HPDE6-E6E7 (cell line): ENCODE measurements around the gene SARDH.

Experiments used
- DNase-seq: peaks from one replicate; pipeline ENCODE4 v3.0.0; 2011; ENCODE audit warnings: missing footprints; ENCODE audit errors: extremely low spot score

The SARDH gene

DNA sequence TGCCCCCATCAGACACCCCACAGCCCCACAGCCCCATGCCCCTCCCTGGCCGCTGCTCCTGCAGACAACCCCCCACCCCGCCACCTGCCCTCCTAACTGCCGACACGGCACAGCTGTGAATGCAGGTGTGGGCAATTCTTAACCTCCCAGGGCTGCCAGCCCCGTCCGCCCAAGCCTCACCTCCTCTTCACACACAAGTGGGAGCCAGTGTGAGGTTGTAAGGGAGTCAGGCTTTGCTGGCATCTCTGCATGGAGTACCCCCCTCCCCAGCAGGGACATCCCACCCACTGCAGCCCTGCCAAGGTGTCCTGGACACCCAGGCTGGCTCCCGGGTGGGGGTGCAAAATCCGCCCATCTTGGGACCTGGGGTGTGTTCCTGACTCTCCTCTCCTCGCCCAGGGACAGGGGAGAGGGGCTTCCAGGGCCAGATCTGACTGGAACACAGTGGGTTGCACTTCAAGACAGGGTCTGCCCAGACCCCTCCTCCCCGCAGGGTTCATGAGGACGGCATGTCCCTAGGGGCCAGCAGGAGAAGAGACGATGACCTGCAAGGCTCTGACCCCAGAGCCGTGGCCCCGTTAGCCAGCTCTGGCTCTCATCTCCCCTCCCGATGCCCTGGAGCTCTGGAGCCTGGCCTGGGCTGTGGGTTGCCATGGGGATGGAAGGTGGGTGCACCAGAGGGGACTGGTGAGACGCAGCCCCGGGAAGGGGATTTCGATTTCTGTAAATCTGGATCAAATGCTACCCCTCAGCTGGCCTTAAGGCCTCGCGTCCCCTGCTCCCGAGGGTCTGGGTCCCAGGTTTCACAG, 34.4 kb downstream of the SARDH start:
- no peak for DNase-seq

DNA sequence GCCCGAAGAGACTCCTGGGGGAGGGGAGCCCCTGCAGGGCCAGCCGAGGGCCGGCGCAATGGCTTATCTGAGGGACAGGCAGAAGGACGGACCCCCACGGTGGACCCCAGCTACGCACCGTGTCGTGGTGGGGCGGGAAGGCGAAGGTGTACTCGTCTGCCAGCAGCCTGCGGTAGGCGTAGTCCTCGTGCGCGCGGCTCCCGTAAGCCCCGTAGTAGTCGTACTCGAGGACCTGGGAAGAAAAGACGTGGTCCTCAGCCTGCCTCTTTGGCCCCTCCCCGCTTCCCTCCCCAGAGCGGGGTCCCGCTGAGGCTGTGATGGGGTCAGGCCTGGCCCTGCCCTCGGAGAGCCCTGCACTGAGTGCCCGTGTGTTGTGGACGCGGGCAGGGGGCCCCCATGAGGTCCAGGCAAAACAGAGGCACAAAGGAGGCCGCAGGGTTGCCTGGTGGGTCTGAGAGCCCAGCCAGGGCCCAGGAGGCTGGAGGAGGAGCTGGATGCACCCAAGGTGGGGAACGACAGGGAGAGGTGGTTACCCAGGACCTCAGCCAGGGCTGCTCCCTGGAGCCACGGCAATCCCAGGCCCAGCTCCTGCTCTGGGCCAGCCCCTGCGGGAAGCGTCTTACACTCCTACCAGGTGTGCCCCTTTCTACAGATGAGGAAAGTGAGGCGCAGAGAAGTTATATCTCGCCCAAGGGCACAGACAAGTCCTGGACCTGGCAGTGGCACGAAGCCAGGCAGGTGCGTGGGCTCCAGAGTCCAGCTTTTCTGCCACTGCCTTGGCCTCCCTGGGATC, 35.2 kb downstream of the SARDH start:
- no peak for DNase-seq

DNA sequence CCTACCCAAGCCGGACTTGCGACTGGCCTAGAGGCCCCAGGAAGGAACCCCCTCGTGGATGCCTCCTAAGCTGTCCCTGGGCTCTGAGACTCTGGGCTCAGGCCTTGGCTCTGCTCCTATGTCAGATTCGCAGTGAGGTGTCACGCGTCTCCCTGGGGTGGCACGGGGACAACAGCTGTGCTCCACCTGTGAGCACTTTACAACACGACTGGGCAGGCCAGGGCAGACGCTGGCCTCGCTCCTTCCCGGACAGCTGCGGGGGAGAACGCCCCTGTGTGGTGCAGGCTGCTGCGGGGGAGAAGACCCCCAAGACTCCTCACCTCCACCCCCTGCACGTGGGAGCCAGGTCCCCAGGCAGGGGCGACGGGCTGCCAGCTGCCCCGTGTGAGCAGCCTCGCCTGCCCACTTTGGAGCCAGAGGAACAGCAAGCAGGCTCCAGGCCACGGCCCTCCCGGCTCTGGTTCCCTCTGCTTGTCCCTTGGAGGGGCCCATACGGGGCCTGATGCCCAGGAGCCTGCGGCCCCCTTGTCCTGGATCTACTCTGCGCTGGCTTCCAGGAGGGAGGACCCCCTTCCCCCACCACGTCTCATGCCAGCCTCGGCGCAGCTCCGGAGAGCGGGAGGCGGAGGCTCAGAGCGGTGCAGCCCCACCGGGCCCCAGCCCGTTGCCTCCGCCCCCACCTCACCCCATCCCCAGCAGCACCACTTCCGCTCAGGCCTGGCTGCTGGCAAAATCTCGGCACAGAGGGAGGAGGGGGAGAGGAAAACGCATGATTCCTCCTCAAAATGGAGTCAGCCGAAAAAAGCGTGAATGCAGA, 36.0 kb downstream of the SARDH start:
- DNase-seq = no peak

DNA sequence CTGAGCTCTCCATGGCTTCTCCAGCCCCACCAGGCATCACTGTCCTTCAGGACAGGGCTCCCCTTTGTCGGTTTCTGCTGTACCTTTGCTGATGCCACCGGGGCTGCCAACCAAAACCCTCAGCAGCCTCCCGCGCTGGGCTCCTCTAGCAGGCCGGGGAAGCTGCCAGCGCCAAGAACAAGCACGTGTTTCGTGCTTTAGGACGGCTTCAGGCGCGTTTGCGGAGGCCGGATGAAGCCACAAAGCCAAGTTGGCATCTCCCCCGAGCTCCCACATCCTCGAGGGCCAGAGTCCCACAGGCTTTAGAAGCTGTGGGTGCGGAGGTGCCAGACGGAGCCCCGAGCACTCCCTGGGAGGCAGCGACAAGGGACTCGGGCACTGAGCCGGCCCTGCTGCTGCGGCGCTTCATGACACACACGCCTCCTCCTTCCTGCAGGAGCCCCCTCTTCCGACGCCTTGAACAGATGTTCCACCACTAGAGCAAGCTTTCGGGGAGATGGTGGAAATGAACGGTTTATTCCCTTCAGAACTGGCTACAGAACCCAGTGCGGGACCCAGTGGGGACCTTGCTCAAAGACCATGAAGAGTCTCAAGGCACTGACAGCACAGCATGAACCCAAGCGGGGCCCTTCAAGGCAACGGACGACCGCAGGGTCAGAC, 36.7 kb downstream of the SARDH start:
- no peak for DNase-seq

DNA sequence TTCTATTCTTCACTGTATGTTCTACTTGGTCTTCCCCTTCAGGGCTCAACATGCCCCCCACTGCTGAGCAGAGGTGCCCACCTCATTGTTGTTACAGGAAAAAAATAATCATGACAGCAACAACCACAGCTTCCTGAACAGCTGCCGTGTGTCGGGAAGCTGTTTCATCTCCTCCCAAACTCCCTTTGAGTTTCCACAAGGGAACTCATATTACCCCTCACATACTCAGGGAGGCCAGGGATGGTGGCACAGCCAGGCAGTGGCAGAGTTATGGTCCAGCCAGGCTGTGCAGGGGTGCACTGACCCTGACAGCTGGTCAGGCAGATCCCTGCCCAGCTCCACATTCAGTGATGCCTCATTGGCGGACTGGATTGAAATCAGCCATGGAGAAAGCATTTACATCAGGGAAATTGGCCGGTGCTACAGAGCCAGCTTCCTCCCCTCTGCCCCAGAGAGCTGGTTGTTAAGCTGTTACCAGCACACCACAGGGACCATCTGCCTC, 37.3 kb downstream of the SARDH start:
- no peak for DNase-seq

DNA sequence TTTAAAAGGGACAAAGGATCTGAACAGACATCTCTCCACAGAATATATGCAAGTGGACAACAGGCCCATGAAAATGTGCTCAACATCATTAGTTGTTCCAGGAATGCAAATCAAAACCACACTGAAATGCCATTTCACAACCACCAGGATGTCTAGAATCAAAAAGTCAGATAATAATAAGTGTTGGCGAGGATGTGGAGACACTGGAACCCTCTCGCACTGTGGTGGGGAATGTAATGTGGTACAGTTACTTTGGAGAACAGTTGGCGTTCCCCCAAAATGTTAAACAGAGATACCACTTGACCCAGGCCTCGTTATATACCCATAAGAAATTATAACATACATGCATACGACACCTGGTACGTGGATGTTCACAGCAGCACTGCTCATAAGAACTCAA, 38.6 kb downstream of the SARDH start:
- DNase-seq = no peak

DNA sequence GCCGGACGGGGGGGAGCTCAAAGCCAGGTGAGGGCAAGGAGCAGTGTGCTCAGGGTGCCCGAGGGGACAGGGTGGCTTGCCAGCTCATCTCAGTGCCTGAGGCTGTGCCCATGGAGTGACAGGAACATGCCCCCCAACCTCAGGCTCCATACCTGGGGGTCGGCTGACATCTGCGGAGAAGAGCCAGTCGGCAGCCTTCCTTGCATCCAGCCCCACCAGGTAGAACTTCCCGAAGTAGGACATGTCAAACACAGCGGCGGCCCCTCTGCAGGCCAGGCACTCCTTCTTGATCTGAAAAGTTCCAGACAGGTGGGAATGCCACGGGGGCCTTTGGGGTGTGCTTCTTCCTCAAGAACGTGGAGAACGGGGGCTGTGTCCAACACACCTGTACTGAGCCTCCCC, 42.1 kb downstream of the SARDH start:
- no peak for DNase-seq

DNA sequence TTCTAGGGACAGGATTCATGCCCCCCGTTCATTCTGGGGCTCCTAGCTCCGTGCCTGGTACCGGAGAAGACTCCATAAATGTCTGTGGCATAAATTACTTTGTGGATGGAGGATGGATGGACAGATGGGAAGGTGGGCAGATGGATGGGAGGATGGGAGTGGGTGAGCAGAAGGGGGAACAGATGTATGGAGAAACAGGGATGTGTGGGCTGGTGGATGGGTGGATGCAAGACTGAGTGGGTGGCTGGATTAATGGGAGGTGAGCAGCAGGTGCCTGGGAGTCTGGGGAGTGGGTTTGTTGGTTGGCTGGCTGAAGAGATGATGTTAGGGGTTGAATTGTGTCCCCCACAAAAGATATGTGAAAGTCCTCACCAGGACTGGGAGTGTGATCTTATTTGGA, 43.5 kb downstream of the SARDH start:
- no peak for DNase-seq

DNA sequence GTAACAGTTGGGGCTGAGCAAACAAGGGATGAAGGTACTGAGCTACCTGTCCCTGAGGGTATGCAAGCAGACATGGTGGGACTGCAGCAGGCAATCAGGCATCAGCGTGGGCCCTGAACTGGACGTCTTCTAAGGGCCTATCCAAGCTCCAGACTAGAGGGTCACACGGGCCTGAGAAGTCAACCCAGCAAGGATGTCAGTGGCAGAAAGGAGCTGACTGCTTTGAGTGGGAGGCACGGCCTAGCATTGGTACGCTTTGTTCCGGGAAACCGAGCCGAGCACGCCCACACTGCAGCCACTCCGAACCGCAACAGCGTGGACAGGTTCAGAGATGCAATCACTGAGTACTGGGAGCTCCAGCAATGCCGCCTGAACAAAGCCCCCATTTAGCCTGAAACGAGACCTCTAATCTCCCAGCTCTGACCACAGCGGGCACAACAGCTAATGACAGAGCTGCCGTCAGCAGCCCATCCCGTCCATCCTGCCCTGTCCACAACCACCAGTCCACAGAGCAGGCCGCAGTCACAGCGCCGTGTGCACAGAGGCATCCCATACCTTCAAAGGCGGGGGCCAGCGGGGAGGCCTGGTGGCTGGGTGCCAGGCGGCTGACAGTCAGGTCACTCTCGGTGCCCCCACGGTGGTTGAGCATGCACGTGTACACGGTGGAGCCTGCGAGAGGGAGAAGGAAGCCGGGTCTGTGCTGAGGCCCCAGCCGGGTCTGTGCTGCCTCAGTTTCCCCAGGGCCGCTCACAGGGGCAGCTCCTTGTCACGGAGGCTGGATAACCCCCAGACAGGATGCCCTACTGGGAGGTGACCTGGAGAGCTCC, 44.2 kb downstream of the SARDH start:
- no peak for DNase-seq

DNA sequence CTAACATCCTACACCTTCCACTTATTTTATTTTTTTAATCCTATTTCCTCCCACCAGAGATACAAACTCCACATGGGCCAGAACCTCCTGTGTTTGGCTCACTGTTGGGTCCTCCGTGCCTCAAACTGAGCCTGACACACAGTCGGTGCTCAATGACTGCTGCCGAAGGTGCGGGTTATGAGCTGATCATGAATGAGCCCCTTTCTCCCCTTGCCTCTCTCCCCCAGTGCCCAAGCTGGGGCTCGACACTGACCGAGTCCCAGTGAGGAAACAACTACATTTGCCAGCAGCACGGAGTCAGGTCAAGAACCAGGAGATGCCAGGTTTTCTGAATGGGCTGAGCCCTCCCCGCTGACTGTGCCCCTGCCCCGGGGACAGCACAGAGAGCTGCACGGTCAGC, 45.0 kb downstream of the SARDH start:
- DNase-seq = no peak

DNA sequence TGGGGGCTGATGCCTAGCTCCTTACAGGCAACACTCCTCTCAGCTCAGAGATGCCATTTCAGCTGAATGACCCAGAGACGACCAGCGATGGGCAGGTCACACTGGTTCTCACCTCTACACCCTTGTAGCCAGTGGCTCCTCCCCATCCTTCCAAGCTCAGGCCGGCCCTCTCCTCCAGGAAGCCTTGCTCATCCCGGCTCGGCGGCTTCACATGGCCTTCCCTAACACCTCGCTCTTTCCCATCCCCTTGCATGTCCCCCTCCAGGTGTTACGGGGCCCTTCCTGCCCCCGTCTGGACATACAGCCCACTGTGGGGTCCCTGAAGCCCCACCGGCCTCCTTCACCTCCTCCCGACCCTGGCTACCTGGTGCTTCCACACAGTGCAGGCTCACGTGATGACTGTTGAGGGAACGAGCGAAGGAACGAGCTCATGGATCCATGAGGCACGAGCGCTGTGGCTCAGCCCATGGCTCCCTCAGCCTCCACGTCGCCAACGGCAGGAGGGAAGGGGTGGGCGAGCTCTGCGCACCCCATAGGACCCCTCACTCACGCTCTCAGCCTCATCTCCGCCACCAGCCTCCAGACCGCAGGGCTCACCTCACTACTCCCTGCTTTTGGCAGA, 45.7 kb downstream of the SARDH start:
- DNase-seq = no peak

DNA sequence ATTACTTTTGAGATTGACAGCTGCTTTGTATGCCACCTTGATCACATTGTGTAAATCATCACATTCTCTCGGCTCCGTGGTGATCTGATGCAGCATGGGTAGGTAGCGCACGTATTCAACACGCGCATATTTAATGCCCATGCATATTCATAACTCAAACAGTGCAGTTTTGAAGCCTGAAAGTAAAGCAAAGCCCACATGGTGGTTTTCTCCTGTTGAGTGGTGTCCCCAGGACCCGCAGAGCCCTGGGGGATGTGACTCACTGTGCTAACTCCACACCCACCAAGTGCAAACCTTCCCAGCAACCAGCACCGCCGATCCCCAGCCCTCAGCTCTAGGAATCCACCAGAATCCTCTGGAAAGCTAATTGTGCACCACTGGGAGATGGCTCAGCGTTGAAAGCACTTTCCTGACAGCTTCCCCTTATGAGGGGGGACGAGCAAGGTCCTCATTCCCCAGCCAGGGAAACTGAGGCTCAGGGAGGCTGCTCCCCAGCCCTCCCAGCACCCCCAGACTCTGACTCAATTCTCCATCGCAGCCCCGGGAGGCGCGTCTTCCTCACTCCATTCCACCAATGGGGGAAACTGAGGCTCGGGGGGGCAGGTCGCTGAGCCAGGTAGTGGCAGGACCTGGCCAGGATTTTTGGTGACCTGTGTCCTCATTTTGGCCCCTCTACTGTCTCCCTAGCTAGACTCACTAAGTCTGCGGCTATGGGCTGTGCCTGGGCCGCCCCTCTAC, 46.4 kb downstream of the SARDH start:
- no peak for DNase-seq

DNA sequence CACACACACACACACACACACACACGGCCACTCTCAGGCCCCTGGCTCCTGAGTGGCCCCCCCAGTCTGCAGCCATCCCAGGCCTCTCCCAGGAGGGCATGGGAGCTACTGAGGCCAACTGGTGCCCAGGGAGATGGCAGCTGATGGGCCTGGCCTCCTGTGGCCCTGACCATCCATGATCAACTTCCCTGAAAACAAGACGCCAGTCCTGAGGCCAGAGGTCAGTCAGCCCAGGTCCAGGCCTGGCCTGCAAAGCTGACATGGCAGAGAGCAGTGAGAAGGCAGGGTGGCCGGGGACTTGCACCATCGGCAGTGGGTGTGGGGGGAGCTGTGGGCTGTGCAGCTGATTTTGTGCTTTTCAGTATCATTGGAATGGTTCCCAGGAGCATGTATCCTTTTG, 47.0 kb downstream of the SARDH start:
- no peak for DNase-seq

DNA sequence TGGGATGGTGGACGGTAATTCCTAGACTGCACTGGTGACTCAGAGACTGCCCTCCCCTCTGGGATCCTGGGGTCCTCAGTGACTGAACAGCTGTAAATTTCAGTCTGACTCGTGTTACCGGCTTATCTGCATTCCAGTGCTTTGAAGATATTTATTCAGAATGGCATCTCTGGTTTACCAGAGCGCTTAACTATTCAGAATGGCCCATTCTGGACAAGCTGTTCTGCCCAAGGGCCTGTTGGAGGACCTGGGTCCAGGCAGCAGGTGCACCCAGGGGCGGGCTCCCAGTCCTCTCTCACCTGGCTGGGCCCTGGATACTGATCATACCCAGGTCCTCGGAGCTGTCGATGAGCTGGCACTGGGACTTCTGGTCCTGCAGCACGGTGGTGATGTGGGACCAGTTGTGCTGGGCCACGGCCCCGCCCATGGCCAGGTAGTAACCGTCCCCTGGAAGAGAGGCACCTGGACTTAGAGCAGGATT, 48.0 kb downstream of the SARDH start:
- DNase-seq = no peak

DNA sequence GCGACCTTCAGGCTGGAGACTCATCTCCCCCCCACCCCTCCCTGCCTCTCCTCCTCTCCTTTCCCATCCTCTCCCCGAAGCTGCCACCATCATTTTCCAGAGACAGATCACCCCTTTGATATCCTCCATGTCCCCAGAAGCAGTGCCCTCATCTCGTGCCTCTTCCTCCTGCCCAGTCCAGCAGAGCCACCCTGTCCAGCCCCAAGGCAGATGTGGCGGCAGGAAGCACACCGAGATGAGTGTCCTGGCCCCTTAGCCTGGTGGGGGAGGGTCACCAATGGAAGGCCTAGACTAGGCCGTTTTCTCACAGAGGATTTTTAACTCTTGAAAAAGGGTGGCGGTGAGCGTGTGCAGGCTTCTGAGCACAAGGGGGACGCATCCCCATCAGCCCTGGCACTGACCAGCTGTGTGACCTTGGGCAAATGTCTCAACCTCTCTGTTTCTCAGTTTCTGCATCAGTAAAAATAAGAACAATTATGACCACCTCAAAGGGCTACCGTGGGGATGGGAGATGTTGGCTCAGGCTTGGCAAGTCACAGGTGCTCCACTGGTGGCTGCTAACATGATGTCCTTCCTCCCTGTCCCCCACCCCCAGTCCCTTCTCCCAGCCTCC, 48.9 kb downstream of the SARDH start:
- DNase-seq = no peak

DNA sequence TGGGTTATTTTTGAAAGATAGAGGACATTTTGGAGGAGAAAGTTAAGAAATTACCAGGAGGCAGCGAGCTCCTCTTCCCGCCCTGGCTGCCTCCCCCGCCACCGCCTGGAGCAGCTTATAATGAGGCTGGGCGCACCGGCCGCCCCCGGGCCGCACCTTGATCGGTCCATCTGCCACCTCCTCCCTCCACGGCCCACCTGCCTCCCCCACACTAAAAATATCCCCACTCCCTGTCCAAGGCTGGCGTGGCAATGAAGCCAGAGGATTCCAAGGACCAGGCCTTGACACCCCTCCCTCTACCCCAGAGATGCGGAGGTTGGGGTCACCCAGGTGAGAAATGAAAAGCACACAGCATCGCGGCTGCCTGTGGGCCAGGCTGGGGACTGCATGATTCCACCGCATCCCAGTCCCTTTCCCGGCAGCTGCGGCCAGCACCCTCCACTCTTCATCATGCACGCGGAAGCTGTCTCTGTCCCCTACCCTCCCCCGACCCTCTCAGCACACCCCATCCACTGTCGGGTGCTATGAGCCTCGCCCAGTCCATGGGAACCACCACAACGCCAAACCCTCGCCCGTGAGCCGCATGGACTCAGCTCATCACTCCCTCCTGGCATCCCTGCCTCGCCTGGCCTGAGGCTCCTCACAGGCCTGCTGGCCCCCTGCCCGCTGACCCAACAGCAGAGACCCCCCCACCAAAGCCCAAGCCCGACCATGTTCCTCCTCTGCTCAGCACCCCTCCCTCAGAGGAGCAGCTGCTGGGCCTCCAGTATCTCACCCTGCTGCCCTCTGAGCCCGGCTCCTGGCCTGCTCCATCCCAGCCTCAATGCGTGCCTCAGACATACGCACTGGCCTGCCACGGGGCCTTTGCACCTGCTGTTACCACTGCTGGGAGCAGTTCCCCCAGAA, 50.0 kb downstream of the SARDH start:
- DNase-seq = no peak

DNA sequence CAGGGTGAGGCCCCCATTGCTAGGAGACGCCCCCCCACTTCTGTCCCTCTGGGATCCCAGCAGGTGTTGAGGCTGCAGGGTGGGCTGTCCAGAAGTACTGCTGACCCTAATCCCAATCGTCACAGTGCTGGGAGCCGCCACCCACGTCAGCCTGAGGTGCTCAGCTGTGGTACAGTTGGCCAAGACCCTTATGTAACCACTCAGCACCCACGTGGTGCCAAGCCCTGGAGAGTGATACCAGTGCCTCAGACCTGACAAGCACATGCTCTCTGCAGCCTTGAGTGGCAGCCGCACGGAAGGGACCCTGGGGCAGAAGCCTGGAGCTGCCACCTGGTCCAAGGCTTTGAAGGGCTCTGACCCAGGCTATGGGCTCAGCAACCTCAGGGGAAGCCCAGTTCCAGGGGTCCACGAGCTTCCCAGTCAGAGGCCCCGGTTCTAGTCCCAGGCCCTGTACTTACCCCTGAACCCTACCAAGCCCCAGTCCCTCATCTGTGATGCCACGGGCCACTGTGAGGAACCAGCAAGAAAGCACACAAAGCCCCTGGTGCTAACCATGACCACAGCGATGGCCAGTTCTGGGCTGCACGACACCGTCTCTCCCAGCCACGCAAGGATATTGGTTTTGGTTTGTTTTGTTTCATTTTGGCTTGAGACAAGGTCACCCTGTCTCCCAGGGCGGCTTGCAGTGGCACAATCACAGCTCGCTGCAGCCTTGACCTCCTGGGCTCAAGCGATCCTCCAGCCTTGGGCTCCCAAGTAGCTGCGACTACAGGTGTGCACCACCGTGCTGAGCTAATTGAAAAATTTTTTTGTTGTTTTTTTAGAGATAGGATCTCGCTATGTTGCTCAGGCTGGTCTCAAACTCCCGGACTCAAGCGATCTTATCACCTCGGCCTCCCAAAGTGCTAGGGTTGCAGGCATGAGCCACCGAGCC, 51.2 kb downstream of the SARDH start:
- DNase-seq = no peak
